CD4-positive, alpha-beta T cell treated with Interleukin-1 beta for 1 hour (primary cell): ENCODE measurements around the gene RNASE3.
"Not testable (repeated sequence)": the region's sequence is repeated elsewhere in the genome, so short reads cannot be mapped to it uniquely, and the experiment has no call there.

Source experiments
- DNase-seq, 2 donors: peaks; one replicate each; pipeline ENCODE4 v3.0.0-alpha.2; 2020 to 2022

The RNASE3 gene

GRCh38 chr14:20919038-20919756 is 28.0 kb downstream of the RNASE3 start:
- DNase-seq: peak in 1 of 2 donors; percentile 11

- not testable (repeated sequence) for DNase-seq
Observed at GRCh38 chr14:20923766-20924297, 32.6 kb downstream of the RNASE3 start.

- no peak for DNase-seq
Observed at GRCh38 chr14:20934148-20934762, 43.1 kb downstream of the RNASE3 start.

GRCh38 chr14:20935303-20935984 is 44.3 kb downstream of the RNASE3 start:
- no peak for DNase-seq
